PFSK-1 (cell line): ENCODE data around the gene NUP188.
A peak's percentile ranks its signal among the peaks of the same experiment; 100 is the strongest.

ENCODE experiments used
- FOXP2 ChIP-seq: optimal IDR thresholded peaks from 2 replicates; pipeline ENCODE3; 2011; ENCODE audit warnings: borderline replicate concordance, control low read depth, inconsistent platforms; ENCODE audit not compliant: insufficient read depth; ENCODE audit errors: extremely low read length, extremely low read depth
- POLR2AphosphoS5 ChIP-seq: IDR thresholded peaks from 2 replicates; pipeline ENCODE4 v1.6.1; 2012; ENCODE audit warnings: low read depth, mild to moderate bottlenecking, control low read depth, low read length, moderate library complexity
- REST ChIP-seq, 2 experiments: IDR thresholded peaks; 2 replicates each; pipeline versions ENCODE4 v1.6.1 to v1.8.0; 2011 to 2012; ENCODE audit warnings: low read depth in 2 of 2, low read length in 2 of 2, control low read depth in 1 of 2, inconsistent platforms in 1 of 2, mild to moderate bottlenecking in 1 of 2, moderate library complexity in 1 of 2; ENCODE audit not compliant: insufficient read depth in 1 of 2
- SIN3A ChIP-seq: IDR thresholded peaks from 2 replicates; pipeline ENCODE4 v1.6.1; 2012; ENCODE audit warnings: mild to moderate bottlenecking, low read length, moderate library complexity, borderline replicate concordance; ENCODE audit not compliant: insufficient read depth
- TAF1 ChIP-seq: IDR thresholded peaks from 2 replicates; pipeline ENCODE4 v1.6.1; 2012; ENCODE audit warnings: low read length, control low read depth, borderline replicate concordance; ENCODE audit not compliant: insufficient read depth

The NUP188 gene

GRCh38 chr9:129036241-129036922 is 88.9 kb downstream of the NUP188 start, which contains the start of gene MIGA2:
Gene MIGA2 (plus strand): TSS chr9:129036626. CDS start chr9:129040595, 3,969 bp downstream.
- TF ChIP-seq REST (IDR thresholded peaks at IDR 0.05; ENCODE audit: insufficient read depth in 1 of 2, low read depth in 2 of 2, low read length in 2 of 2), result no peak
- peak; percentile 72 for TF ChIP-seq POLR2AphosphoS5
- 0 out of 2 replicates have a peak, but pooled peaks have one; percentile 35 for TF ChIP-seq TAF1
- TF ChIP-seq SIN3A, result 0 out of 2 replicates have a peak, but pooled peaks have one; percentile 40
- TF ChIP-seq FOXP2, result peak; percentile 57

GRCh38 chr9:129036923-129037766 is 89.6 kb downstream of the NUP188 start:
- TF ChIP-seq TAF1 (no peak), FOXP2 (no peak), REST (IDR thresholded peaks at IDR 0.05; ENCODE audit: insufficient read depth in 1 of 2, low read depth in 2 of 2, low read length in 2 of 2) (no peak), SIN3A (no peak), POLR2AphosphoS5 (no peak)

- TF ChIP-seq POLR2AphosphoS5, result no peak
- no peak for TF ChIP-seq REST (IDR thresholded peaks at IDR 0.05; ENCODE audit: insufficient read depth in 1 of 2, low read depth in 2 of 2, low read length in 2 of 2)
- TF ChIP-seq FOXP2, result no peak
- TF ChIP-seq TAF1, result no peak
- no peak for TF ChIP-seq SIN3A
Observed at GRCh38 chr9:129037767-129038098, 90.2 kb downstream of the NUP188 start.

- no peak for TF ChIP-seq TAF1
- TF ChIP-seq FOXP2, result no peak
- TF ChIP-seq REST (IDR thresholded peaks at IDR 0.05; ENCODE audit: insufficient read depth in 1 of 2, low read depth in 2 of 2, low read length in 2 of 2), result no peak
- no peak for TF ChIP-seq POLR2AphosphoS5
- no peak for TF ChIP-seq SIN3A
Observed at GRCh38 chr9:129038109-129038852, 90.8 kb downstream of the NUP188 start.
